NCI-H446 (cell line): ENCODE measurements around the gene NACC1.
"Not testable (repeated sequence)": the region's sequence is repeated elsewhere in the genome, so short reads cannot be mapped to it uniquely, and the experiment has no call there.

ENCODE experiments used
- DNase-seq, 2 experiments: peaks; one replicate each; lab custom pipeline; 2025; lab: John Stamatoyannopoulos, UW

Gene NACC1

DNA sequence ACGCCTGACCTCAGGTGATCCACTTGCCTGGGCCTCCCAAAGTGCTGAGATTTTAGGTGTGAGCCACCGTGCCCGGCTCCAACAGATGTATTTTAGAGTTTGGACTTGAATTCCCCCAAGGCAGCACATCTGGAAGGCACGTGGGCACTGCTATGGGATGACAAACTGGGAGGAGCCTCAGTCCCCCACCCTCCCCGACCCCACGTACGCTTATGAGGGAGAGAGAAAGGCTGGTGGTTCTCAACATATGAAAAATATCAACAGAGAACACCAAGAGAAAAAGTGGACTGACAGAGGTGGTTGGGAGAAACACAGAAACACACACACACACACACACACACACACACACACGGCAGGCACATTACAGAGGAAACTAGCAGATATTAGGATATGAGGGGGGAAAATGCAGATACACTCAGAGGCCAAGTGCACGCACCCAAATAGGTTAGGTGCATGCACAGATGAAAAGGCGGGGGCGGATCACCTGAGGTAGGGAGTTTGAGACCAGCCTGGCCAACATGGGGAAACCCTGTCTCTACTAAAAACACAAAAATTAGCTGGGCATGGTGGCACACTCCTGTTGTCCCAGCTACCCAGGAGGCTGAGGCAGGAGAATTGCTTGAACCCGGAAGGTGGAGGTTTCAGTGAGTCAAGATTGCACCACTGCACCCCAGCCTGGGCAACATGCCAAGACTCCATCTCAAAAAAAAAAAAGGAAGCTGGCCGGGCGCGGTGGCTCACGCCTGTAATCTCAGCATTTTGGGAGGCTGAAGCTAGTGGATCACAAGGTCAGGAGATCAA lies 28.9 kb downstream of the NACC1 start:
- no peak for DNase-seq

DNA sequence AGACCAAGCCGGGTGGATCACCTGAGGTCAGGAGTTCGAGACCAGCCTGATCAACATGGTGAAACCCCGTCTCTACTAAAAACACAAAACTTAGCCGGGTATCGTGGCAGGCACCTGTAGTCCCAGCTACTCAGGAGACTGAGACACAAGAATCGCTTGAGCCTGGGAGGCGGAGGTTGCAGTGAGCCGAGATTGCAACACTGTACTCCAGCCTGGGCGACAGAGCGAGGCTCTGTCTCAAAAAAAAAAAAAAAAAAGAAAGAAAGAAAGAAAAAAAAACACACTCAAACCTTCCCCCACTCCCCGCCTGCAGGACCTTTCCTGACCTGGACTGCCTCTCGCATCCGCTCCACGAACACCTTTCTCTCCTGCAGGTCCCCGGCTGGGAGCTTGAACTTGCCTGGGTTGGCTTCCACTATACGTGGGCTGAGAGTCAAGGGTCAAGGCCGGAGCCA lies 31.1 kb downstream of the NACC1 start:
- DNase-seq = not testable (repeated sequence)

DNA sequence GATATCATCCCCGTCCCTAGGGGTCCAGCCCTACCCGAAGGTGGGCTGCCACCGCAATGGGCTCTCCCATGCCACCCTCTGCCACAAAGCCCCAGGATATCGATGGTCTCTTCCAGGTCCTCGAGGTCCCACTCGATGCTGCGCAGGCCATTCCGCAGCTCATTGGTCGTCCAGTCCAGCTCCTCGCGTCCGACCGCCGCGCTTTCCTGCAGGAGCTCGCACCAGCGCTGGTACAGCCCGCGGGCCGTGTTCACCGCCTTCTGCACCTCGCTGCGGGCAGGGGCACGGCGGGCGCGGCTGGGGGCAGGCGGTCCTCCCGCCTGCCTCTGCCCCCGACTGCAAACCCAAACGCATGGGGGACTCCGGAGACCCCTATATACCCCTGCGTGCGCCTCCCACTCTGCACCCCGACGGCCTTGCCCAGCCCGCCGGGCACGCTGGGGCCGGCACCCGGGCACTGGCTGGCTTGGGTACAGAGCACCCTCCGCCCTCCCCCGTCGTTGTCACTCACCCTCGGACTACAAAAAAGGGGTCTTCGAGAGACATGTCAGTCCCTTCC lies 31.6 kb downstream of the NACC1 start:
- DNase-seq = peak in 1 of 2 experiments; percentile 55

DNA sequence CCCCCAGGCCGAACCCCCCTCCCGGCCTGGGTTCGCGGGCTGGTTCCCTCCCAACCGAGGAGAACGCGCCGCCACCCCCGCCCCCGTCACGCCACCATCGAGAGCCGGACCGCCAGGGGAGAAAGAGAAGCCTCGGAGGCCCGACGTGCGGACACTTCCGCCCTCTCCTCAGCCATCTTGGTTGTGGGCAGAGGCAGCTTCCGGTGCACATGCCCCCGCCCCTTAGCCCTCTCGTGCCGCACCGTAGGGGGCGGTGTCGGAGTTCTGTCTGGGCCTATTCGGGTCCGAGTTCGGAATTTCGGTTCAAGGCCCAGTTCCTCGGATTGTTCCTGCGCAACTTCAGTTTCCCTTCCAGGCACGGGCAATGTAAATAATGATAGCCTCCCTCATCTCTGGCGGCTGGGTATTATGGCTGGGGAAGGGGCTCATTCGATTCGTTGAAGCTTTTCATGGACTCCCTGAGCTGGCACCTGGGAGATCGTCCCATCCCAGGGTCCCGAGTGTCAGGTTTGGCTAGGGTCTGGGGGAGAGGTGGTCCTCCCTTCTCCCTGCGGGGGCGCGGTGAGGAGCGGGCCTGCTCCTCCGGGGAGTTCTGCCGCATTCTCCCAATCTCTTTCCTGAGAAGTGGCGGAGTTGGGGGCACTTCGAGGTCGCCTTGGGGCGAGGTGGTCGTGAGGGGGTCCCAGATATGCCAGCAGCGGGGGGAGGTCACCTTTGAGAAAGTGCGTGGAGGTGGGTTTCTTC lies 32.3 kb downstream of the NACC1 start, which contains the start of the genes IER2 and STX10:
TSS of gene IER2 (plus strand) at position 225 of the 744 bp plus-strand sequence. CDS start 2,776 bp downstream, outside the sequence.
TSS of gene STX10 (minus strand) at position 189 of the 744 bp plus-strand sequence. CDS start 202 bp downstream, outside the sequence.
- DNase-seq = peak; percentile 92 to 94

DNA sequence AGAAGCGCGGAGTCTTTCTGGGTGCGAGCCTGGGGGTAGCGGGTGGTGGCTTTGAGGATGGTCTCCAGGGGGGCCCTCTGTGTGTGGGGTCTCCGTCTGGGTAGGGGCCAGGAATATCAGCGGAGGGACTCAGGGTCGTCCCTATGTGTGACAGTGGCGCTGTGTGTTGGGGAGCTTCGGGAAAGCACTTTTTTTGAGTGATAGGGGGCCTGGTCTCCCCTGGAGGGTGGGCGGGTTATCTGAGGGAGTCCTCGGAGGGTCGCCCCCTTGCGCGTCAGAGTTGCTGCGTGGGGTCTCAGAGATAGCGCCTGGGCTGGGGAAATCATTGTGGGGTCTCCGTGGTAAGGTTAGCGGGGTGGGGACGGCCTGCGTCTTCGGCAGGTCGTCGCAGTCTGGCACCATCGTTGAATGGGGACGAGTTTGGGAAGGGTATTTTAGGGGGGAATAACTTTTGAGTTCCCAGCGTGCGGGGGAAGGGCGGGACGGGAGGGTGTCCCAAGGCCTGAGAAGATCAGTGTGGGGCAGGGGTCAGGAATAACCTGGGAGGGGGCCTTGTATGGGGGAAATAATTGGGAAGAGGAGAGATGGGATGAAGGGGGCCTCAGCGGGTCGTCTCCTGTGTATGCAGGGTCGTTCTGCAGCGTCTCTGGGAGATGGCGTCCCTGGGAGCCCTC lies 33.0 kb downstream of the NACC1 start:
- DNase-seq = peak in 1 of 2 experiments; percentile 46

DNA sequence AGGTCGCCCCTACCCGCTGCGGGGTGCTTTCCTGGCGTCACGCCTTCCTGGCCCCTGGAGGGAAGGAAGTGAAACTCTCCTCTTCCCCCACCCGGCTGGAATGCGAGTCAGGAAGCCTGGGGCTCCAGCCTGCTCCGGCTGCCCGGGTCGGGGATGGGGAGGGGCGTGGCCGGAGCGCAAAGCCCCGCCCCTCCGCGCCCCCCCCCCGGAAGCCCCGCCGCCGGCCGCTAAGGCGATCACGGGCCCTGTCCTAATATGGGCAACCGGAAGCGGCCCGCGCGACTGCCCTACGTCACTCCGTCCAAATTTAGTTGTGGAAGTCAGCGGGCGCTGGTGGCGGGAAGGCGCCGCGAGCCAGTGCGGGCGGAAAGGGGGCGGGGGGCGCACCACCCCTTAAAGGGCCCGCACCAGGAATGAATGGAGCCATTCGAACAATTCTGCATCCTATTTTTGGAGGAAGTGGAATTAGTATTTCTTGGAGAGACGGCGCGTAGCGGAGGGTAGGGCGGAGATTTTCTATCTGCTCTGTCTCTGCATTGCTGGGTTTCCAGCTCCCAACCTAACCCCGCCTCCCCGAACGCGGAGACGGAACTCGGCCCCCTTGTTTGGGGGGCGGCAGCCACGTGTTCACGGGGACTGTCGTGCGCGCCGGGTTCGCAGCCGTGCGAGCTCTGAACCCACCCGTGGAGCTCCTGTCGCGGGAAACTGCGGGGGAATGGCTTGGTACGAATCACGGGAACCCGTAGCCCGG lies 33.7 kb downstream of the NACC1 start:
- peak; percentile 99 for DNase-seq

DNA sequence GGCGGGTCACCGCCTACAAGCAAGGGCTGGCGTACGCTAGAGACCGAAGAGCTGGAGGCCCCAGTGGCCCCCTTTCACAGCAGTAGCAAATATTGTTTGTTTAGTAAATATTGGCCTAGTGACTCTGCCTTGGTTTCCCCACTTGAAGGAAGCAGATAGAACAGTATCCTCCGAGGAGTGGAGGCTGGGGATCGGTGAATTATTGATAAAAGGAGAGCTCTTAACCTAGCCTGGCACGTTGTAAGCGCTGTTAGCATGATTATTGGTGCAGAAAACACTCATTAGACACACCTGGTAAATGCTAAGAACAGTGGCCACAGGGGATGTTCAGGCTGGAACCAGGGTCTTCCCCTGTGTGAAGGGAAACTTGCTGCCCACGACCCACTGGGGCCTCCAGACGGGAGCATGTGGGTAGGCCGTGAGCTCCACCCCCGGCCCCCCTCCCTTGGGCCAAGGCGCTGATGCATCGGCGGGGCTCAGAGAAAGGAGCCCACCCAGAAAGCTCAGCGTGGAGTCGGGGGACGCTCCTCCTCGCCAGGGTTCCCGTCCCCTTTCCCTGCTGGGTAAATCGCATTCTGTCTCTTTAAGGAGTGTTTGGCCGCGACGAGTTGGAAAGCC lies 34.4 kb downstream of the NACC1 start:
- no peak for DNase-seq

DNA sequence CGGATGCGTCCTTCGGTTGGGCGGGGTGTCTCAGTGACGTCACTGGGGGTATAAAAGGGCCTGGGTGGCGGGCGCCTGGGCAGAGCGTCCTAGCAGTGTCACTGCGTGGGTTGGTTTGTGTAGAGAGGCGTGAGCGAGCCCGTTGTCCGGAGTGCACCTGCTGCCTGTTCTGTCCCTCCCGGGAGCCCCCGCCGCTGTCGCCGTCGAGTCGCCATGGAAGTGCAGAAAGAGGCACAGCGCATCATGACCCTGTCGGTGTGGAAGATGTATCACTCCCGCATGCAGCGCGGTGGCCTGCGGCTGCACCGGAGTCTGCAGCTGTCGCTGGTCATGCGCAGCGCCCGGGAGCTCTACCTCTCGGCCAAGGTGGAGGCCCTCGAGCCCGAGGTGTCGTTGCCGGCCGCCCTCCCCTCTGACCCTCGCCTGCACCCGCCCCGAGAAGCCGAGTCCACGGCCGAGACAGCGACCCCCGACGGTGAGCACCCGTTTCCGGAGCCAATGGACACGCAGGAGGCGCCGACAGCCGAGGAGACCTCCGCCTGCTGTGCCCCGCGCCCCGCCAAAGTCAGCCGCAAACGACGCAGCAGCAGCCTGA lies 35.0 kb downstream of the NACC1 start:
- peak; percentile 97 to 99 for DNase-seq

DNA sequence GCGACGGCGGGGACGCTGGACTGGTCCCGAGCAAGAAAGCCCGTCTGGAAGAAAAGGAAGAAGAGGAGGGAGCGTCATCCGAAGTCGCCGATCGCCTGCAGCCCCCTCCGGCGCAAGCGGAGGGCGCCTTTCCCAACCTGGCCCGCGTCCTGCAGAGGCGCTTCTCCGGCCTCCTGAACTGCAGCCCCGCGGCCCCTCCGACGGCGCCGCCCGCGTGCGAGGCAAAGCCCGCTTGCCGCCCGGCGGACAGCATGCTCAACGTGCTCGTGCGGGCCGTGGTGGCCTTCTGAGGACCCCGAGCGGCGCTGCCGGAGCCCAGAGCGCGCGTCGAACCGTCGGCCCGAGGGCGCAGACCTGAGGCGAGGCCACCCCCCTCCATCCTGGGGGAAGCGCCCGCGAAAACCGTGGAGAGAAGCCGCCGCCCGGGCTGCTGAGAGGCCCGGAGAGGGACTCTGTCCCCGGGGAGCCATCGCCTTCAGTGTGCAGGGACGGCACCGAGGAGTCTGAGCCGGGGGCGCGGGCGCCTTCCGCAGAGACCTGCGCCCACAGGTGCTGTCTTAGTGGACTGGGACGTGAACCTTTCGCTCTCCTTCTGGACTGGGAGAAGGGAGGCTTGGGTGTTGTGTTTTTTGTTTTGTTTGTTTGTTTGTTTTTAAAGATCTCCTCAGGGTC lies 35.6 kb downstream of the NACC1 start:
- DNase-seq = no peak

DNA sequence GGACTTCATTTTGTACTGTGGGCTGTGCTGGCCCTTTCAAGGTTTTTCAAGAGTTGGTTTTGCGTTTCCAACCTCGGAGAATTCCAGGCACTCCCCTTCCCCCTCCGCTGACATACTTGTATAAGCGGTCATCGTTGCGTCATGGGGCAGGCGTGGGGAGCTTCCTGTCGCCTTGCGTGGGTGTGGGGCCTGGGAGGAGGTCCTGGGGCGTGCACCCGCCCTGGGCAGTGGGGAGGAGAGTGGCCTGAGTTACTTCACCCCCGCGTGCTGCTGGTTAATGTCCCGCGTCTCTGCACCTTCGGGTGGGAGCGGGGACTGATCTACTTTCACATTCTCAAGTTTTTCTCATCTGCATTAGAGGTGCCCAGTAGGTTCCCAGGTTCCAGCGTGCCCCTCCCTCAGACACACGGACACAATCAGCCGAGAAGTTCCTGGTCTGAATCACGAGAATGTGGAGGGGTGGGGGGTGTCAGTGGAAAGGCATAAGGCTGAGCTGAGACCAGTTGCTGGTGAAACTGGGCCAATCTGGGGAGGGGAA lies 36.2 kb downstream of the NACC1 start:
- DNase-seq = peak in 1 of 2 experiments; percentile 42

DNA sequence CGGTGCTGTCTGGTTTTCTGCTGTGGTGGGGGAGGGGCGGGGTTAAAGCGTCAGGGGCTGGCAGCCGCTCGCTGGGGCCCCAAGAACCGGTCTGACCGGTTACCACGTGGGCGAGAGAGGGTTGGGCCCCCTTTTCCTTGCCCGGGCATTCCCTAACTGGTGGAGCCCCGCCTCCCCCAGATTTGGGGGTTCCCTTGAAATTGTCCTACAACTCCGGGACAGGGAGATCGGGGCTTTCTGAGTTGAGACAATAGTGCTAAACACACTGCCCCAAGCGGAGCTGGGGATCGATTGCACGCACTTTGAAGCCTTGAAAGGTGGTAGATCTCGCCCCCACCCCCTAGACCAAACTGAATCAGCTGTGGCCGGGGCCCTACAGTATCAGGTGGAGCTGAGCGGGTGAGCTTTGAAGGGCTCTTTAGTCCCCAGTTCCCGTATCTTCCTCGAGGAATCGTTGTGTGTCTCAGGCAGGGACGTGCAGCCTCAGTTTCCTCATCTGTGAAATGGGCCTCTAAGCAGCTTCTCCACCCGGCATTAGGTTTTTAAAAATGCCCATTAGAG lies 36.9 kb downstream of the NACC1 start:
- peak; percentile 39 to 58 for DNase-seq

DNA sequence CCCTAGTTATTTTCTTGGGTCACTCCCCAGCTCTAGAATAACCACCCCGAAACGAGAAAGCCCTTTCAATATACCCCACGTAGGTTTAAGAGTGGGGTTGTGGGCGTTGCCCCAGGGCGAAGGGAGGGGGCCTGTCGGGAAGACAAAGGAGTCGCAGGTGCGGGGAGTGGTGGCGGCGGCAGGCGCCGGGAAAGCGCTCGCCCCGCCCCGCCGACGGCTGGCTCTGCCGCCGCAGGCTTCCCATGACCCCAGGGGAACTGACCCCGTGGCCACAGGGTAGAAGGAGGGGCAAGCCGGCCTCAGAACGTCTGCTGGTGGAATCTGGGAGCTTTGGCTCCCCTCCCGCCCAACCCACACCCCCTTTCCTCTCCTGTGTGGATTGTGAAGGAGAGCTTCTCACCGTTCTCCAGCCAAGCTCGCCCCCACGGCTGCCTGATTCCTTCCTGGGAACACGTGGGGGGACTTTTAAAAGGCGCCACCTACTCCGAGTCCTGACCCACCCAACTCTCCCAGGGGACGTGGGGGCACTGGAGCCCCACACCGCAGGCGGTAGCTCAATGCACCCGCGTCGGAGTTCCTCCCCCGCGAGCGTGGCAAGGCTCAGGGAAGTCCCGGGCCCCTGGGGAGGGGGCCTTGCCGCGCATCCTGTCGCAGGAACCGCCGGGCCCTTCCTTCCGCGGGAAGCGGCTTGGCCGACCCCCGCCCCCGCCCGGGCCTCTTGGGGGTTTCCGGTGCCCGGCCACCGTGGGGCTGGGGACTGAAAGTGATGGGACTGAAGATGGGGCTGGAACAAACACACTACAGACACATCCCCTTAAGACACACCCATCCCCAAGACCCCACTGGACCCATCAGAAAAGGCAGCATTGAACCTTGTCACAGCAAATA lies 37.7 kb downstream of the NACC1 start:
- DNase-seq = peak; percentile 13 to 50

DNA sequence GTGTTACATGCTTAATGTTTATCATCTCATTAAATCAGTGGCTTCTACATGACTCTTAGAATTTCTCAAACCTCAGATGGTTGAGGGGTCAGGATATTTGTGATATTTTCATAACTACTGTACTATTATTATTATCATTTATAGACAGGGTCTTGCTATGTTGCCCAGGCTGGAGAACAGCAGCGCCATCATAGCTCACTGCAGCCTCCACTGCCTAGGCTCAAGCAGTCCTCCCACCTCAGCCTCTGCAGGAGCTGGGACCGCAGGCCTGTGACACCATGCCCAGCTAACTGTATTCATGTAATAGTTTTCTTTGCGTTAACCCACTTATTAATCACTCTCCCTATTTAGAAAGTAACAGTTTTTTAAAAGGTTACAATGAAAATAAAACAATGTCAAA lies 41.6 kb downstream of the NACC1 start:
- no peak for DNase-seq

DNA sequence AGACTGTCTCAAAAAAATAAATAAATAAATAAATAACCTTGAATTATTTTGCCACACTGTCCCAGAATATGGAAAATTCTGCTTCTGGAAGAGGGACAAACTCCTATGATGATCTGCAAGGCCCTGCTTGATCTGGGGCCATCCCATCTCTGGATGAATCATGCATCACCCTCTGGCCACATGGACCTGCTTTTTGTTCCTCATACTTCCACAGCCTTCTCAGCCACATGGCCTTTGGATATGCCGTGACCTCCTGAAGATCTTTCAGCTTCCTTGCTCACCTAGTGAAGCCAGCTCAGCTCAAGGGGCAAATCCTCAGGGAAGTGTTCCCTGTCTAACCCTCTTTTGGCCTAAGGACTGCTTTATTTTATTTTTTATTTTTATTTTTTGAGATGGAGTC lies 42.5 kb downstream of the NACC1 start:
- no peak for DNase-seq

DNA sequence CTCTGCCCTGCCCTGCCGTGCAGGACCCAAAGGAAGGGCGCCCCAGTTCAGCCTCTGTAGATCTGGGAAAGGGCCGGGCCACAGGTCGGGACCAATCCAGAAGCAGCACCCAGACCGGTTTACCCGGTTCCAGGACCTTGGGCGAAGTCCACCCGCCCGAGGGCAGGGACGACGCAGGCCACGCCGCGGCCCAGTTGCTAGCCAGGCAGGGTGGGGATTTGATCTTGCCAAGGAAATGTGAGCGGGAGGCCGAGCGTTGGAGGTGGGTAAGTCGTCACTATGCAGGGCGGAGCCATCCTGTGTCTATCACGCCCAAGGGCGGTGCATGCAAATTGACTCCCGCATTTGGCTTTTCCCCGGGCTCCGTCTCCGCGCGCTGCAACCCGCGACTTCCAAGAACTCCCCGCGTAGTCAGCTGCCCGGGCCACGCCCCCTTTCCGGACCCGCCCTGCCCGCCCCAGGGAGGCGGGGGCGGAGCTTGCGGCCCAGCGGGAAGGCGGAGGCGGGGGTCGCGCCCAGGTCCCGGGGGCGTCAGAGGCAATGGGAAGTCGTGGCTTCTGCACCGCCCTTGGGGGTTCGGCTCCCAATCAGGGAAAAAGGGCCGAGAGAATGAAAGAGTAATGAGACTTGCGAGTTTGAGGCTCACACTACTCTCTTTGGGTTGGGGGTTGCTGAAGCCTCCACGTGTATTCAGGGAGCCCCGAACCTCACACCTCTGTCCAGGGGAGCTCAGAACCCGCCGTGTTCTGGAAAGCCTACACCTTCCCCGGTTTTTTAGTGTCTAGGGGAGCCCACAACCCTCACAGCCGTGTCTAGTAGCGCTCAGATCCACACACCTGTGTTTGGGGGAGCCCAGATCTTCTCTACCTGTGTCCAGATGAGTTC lies 44.9 kb downstream of the NACC1 start:
- peak; percentile 46 to 78 for DNase-seq

DNA sequence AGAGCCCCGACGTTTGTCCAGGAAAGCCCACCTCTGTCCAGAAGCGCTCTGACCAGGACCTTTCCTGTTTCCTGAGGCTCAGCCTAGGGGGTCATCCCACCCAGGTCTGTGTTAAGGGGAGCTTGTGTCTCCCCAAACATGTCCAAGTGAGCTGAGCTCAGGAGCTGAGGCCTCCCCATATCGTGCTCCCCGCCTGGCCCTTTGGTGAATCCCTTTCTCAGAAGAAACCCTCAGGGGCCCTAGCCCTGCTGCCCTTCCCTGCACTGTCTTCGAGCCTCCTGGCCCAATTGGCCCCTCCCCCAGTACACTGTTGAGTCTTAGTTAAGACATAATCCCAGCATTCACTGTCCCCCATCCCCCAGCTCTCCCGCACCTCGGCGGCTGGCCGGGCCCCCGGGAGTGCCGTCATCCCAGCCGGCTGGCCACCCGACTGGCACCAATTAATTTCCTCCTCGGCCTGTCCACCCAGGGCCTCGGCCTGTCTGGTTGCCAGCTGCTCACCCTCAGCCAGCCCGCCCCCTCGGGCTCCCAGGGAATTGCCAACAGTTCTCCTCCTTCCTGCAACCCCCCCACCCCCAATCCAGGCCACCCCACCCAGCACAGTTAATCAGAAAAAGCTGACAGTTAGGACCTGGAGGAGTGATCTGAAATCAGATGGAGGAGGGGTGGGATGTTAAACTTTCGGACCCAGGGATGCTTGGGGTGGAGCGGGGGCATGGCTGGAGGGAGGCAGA lies 45.7 kb downstream of the NACC1 start:
- DNase-seq = no peak
